ENCODE measurements around the gene DOCK1.

- TF ChIP-seq CTCF (IDR thresholded peaks at IDR 0.05; ENCODE audit: low read length) (no peak), EZH2 (optimal IDR thresholded peaks at IDR 0.05; ENCODE audit: low read depth, low read length) (no peak), EZH2phosphoT487 (IDR thresholded peaks at IDR 0.05; ENCODE audit: low read length) (no peak)
These were observed 393.2 kb downstream of the DOCK1 start for GRCh38 chr10:127298381-127298780.

Measured in MM.1S (cell line).